Hematopoietic multipotent progenitor cell treated with erythropoietin and hydrocortisone succinate and interleukin-3 and kit ligand, for 4 days (in vitro differentiated cells): ENCODE data around the gene UGCG.
A peak's percentile ranks its signal among the peaks of the same experiment; 100 is the strongest.
"Not testable (repeated sequence)": the region's sequence is repeated elsewhere in the genome, so short reads cannot be mapped to it uniquely, and the experiment has no call there.

Experiments
- DNase-seq: peaks from one replicate; pipeline ENCODE4 v3.0.0-alpha.2; 2015

UGCG gene

DNA sequence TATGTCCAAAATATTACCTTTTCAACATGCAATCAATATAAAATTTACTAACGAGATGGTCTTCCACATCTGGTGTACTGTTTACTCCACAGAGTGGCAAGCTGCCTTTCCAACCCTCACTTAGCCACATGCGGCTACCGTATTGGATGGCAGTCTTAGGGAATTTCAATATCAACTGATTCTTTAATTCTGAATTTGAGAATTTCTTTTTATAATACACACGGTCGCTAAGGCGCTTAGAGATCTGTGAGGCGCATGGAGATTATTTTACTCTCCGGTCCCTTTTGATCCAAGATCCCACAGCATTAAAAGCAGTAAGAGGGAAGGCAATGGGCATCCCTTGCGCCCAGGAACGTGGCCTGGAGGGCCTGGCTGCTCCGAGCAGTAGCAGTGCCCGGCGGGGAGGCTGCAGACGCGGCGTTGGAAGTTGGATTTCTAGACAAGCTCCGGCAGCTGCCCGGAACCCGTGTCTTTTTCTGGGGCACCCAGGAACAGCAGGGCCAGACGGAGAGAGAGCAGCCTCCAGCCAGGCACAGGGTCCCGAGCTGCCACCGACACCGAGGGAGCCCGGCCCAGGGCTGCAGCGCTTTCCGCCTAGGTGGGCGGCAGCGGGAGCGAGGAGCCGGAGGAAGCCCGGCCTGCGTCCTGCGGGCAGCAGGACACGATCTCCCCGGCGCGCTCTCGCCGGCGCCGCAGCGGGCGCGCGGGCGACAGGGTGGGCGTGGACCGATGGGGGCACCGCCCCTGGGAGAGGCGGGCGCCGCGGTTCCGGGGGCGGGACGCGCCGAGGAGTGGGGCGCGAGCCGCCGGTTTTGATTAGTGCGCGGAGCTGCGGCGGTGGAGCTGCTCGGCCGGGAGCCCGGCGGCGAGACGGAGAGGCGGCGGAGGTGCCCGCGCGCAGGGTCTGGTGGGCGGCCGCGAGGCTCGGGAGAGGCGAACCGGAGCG lies at the start of gene UGCG:
Gene UGCG, plus strand, starts transcription at position 819 of the 946 bp plus-strand sequence. CDS start 402 bp downstream, outside the sequence.
- peak; percentile 94 for DNase-seq

DNA sequence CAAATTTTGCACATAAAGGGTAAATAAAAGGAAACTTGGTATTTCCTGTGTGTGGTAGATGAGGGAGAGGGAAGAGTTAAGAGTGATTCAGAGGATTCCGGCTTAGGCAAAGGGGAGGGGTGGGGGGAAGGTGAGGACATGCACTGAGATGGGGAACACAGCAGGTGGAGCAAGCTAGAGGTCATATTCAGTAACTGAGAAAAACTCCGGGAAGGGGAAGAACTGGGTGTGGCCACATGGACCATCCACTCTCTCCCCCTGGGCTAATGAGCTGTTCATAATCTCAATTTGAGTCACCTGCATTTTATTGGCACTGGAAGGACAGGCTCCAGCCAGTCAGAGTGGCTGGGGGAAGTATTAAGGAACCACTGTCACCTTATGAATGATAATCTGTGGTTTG lies 45.1 kb upstream of the UGCG start:
- no peak for DNase-seq

DNA sequence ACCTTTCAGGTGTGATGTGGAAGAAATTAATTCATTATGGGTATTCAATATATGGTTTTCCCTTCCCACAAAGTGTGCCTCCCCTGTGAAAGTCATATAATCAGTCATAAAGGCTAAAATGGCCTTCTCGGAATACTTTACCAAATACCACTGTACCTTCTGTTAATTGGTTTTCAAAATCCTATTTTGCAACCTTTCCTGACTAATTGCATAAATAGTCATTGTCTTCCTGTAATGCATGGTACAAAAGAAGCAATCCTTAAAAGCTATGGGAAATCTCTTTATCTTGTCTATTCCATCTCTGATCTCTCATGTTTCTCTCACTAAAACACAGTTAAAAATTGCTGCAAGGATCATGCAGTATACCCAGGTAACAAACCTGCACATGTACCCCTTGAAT lies 44.3 kb upstream of the UGCG start:
- DNase-seq = no peak

DNA sequence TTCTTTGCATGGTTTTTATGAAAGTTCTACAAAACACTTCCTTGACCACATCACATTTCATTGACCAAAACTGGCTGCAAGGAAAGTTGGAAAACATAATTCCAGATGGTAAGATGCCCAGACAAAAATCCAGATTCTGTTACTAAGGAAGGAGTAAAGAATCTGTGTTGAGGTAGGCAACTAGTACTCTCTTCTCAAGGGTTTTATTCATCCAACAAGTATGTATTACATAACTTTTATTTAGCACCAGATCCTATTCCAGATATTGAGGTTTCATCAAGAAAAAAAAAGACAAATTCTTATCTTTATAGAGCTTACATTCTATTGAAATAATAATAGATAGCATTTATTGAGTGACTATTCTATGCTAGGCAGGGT lies 43.2 kb upstream of the UGCG start:
- DNase-seq = no peak

DNA sequence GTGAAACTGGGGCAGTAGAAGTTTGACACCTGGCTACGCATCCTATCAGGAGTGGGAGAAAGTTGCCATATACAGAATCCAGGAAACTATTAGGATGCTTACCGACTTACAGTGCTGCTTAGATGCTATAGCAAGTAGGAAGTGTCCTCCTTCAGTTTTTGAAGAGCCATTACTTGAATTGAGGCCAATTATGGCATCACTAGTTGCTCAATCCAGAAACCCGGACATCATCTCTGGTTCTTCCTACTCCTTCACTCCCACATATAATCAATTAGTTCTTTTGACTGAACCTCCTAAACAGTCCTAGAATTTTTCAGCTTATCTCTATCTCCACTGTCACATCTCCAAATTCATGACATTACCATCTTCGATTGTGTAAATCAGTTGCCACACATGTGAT lies 41.8 kb upstream of the UGCG start:
- no peak for DNase-seq

DNA sequence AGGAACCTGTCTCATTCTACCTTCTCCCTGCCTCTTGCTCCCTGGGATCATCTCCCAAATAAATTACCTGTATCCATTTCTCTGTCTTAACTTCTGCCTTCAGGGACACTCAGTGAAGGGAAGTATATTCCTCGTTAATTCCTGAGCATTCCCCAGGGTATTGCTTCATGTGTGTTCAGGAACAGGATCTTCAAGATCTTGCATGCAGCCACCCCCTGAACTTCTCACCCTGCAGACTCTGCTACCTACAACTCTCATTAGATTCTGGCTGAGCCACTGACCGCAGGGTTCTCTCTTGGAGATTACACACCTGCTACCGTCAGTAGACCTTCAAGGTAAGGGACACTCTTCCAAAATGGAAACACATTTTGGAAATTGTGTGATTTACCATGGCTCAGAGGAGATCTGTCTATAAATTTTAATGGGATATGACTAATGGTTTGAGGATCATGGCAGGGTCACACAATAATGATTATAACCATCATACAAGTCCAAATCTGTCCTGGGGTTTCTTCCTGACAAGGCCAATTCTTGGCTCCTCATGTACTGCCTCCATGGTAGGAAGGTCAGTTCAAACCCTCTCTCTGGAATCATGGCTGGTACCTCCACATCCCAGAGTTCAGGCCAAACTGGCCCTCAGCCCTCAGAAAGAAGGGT lies 38.9 kb upstream of the UGCG start:
- DNase-seq = no peak

DNA sequence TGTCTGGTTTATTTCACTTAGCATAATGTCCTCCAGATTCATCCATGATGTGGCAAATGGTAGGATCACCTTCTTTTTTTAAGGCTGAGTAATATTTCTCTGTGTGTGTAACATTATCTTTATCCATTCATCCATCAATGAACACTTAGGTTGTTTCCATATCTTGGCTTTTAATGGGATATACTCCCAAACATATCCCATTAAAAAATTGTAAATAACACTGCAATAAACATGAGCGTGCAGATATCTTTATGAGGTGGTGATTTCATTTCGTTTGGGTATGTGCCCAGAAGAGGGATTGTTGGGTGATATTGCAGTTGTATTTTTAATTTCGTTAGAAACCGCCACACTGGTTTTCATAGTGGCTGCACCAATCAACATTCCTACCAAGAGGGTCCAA lies 36.2 kb upstream of the UGCG start:
- no peak for DNase-seq

DNA sequence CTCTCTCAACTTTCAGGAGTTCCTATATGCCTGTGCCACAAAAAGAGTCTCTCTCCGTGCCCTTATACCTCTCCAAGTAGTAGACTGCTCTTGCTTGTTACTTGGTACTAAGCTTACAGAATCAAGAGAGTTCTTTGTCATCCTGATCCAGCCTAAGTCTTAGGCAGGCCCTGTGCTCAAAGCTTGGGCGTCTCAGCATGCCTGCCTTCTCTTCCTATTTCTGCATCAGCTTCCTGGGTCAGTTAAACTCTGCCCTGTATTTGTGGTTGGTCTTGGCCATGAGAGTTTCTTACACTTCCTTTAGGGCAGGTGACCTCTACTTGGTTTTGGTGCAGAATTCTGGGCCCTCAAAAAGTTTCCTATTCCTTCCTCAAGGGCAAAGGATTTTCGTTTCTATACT lies 33.0 kb upstream of the UGCG start:
- no peak for DNase-seq

DNA sequence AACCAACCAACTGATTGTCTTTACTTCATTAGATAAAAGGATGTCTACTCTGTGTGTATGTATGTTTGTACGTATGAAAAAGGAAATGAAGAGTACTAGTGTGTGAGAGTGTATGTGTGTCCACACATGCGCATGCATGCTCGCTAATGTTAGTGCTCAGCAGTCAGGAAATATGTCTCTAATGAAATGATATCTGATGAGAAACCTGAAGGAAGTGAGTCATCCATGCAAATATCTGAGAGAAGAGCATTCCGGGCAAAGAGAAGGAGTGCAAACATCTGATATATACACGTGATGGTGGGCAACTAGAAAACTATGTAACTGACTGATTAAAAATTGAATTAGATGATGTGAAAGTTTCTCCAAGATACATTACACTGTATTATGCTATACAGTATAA lies 29.6 kb upstream of the UGCG start:
- DNase-seq = peak; percentile 60

DNA sequence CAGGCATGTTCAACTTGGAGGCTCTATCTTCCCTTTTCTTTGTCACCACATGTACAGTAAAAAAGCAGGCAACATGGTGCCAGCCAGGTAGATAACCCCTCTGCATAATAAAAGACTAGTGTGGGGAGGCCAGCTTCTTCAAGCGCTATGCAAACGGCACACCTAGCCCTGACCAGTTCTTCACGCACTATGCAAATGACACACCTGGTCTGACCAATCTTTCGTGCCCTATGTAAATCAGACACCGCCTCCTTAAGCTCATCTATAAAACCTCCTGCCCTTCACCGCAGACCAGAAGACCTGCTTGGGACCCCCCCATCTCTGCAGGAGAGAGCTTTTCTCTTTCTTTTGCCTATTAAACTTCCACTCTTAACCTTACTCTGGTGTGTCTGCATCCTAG lies 28.1 kb upstream of the UGCG start:
- DNase-seq = no peak

DNA sequence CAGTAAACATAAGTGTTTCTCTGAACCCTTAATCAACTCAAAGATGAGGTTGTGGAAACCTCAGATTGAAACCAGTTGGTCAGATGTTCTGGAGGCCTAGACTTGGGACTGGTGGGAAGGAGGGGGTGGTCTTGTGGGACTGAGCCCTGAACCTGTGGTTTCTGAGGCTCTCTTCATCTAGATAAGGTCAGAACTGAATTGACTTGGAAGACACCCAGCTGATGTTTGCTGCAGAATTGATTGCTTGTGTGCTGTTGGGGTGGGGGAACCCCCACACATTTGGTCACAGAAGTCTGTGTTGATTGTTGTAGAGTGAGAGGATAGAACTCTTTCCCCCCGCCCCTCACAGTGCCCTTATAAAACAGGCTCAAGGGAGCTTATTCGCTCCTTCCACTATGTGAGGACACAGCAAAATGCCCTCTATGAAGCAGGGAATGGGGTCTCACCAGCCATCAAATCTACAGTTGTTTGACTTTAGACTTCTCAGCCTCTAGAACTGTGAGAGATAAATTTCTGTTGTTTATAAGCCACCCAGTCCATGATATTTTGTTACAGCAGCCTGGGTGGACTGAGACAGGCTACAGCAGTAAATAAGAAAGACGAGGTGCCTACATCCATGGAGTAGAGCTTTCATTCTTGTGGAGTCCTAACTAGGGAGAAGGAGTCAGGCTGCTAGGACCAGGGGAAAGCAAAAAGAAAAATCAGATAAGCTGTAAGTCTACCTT lies 25.7 kb upstream of the UGCG start:
- DNase-seq = peak; percentile 32

DNA sequence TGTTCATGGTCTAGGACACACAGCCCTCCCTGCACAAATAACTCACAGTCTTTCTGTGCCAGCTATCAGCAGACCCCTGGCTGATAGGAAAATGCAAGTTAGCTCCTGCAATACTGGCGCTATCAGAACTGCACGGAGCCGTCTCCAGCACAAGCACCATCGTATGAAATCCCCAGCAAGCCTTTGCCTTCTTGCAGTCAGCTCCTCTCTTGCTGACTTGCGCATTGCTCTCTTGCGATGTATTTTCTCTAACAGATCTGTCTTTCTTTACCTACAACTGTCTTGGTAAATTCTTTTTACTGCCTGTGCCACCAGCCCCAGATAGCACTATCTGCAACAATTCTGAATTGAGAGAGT lies 25.1 kb upstream of the UGCG start:
- DNase-seq = no peak

DNA sequence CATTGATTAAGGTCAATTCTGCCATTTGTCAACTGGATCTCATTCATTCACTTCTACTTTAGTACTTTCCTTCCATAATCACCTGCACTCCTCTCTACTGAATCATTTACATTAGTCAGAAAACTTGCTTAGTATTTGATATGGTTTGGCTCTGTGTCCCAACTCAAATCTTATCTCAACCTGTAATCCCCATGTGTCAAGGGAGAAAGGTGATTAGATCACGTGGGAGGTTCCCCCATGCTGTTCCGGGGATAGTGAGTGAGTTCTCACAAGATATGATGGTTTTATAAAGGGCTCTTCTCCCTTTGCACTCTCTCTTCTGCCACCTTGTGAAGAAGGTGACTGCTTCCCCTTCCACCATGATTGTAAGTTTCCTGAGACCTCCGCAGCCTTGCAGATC lies 23.7 kb upstream of the UGCG start:
- no peak for DNase-seq

DNA sequence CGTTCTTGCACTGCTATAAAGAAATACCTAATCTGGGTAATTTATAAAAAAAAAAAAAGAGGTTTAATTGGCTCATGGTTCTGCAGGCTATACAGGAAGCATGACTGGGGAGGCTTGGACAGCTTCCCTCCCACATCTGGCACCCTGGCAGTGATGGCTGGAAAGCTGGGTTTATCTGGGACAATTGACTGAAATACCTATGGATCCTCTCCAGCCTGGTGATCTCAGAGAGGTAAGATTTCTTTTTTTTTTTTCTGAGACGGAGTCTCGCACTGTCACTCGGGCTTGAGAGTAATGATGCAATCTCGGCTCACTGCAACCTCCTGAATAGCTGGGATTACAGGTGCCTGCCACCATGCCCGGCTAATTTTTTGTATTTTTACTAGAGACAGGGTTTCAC lies 22.7 kb upstream of the UGCG start:
- no peak for DNase-seq

DNA sequence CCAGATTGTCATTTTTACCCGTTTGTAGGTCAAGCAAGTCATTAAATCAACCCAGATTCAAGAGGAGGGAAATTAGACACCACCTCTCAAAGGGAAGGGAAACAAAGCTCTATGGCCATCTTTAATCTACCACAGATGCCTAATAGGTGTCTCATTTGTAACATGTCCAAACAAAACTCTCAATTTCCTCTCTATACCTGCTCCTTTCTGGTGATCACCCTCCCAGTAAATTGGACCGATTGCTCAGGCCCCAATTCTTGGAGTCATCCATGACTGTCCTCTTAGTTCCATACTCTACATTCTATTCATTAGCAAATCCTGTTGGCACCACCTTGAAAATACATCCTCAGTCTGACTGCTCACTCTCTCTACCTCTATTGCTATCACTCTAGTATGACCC lies 22.1 kb upstream of the UGCG start:
- DNase-seq = no peak

DNA sequence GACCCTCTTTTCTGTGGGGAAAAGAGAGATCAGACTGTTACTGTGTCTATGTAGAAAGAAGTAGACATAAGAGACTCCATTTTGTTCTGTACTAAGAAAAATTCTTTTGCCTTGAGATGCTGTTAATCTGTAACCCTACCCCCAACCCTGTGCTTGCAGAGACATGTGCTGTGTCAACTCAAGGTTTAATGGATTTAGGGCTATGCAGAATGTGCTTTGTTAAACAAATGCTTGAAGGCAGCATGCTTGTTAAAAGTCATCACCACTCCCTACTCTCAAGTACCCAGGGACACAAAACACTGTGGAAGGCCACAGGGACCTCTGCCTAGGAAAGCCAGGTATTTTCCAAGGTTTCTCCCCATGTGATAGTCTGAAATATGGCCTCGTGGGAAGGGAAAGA lies 21.3 kb upstream of the UGCG start:
- not testable (repeated sequence) for DNase-seq

DNA sequence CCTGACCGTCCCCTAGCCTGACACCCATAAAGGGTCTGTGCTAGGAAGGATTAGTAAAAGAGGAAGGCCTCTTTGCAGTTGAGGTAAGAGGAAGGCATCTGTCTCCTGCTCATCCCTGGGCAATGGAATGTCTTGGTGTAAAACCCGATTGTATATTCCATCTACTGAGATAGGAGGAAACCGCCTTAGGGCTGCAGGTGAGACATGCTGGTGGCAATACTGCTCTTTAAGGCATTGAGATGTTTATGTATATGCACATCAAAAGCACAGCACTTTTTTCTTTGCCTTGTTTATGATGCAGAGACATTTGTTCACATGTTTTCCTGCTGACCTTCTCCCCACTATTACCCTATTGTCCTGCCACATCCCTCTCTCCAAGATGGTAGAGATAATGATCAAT lies 20.9 kb upstream of the UGCG start:
- DNase-seq = not testable (repeated sequence)

DNA sequence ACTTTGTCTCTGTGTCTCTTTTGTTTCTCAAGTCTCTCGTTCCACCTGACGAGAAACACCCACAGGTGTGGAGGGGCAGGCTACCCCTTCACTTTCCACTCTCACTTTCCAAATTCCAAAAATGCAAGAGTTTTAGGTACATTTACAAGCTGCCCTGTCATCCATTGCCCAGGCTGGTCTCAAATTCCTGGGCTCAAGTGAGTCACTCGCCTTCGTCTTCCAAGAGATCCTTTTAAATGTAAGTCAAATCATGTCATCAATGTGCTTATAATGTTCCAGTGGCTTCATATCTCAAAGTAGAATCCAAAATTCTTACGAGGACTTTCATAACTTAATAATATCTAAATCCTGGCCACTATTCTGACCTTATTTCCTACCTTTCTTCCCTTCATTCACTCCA lies 20.4 kb upstream of the UGCG start:
- no peak for DNase-seq

DNA sequence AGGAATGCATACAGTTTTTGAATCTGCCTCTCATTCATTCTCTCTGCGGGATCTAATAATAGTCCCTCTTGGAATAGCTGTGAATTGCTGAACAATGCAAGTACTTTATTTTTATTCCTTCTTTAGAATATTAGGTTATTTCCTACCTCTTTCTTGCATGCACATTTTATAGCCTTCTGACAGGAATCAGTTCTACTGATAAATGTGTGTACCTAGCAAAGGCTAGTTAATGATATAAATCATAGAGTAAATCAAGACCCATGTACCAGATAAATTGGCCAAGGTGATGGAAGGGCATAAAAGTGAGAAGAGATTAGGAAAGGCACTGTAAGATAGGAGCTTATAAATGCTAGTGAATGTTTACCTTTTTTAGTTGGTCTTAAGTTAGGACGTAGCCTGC lies 19.2 kb upstream of the UGCG start:
- no peak for DNase-seq

DNA sequence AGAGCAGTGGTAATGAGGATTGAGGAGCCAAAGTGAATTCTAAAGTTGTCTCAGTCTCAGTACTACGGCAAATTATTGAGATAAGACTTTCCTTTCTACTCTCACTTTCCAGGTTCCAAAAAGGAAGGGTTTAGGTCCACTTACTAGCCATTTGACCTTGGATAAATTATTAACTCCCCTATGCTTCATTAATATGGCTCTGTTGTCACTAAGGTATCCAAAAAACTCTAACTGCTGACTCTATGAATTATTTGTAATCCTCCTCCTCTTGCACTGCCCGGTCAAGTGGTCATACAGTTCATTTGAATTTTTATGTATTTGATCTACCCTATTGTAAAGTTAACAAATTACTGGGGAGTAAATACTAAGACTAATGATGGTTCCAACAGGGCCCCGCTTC lies 17.7 kb upstream of the UGCG start:
- no peak for DNase-seq

DNA sequence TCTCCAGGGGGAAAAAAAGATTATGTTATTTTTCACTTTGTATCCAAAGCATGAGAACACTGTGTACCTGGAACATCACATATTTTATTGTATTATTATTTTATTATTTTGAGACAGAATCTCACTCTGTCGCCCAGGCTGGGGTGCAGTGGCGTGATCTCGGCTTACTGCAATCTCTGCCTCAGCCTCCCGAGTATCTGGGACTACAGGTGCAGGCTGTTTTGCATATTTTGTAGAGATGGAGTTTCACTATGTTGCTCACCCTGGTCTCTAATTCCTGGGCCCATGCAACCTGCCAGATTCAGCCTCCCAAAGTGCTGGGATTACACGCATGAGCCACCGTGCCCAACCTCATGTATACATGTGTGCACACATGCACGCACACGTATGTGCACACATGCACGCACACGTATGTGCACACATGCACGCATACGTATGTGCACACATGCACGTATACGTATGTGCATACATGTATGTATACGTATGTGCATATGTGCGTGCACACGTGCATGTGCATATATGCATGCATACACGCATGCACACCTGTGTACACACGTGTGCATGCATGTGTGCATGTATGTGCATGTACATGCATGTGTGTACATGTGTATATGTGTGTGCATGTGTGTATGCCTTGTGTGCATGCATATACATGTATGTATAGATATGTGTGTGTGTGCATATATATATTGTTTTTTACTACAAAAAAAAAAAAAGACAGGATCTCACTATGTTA lies 9.5 kb upstream of the UGCG start:
- no peak for DNase-seq

DNA sequence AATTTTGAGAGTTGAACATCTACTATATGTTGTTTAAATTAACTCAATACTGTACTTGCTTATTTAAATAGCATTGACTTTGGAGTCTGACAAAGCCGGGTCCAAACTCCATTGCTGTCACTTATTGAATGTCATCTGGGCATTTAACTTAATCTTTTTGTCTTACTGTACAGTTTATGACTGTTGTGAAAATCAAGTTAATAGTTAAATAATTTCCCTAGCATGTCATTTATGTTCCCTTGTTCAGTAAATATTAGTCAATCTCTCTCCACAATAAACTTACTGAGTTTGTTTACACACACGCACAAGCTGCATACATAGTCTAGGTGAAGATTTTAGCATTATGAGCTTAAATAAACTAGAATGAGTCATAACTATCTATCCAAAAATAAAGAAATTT lies 6.3 kb upstream of the UGCG start:
- no peak for DNase-seq

DNA sequence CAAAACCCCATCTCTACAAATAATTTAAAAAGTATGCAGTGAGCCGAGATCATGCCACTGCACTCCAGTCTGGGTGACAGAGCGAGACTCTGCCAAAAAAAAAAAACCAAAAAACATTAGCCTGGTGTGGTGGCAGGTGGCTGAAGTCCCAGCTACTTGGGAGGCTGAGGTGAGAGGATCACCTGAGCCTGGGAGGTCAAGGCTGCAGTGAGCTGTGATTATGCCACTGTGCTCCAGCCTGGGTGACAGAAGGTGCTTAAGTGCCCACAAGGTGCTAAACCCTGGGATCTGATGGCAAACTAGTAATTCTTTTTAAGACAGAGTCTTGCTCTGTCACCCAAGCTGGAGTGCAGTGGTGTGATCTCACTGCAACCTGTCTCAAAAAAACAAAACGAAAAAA lies 5.7 kb upstream of the UGCG start:
- DNase-seq = not testable (repeated sequence)
